SU-DHL-6 (cell line): Measurements from ENCODE around the gene ZNRF1.

Experiments used
- H2AFZ ChIP-seq: fragments of 200-600 bp; sonication (generic); 2 replicates; pipeline ENCODE4 v1.6.1; 2014; ENCODE audit warnings: low read depth, mild to moderate bottlenecking, moderate library complexity, mixed read lengths, antibody characterized with exemption, low read length; ENCODE audit not compliant: severe bottlenecking
- H3F3A ChIP-seq: fragments of 200-600 bp; shearing (Covaris generic); 2 replicates; pipeline ENCODE4 v1.6.0; 2016; ENCODE audit warnings: antibody characterized with exemption, mild to moderate bottlenecking; ENCODE audit not compliant: insufficient read depth
- H3K27ac ChIP-seq: fragments of 200-600 bp; sonication (generic); 2 replicates; pipeline ENCODE4 v1.5.1; 2016; ENCODE audit warnings: low read depth, mild to moderate bottlenecking, low read length, moderate library complexity, mixed read lengths
- H3K27me3 ChIP-seq: fragments of 200-600 bp; sonication (generic), shearing (Covaris generic); 2 replicates; pipeline ENCODE4 v1.6.0; 2014; ENCODE audit warnings: mild to moderate bottlenecking, low read length
- H3K36me3 ChIP-seq: fragments of 200-600 bp; sonication (generic); 2 replicates; pipeline ENCODE4 v1.6.1; 2014; ENCODE audit warnings: mild to moderate bottlenecking, low read length, mixed read lengths
- H3K4me2 ChIP-seq: fragments of 300-600, 200-600 bp; shearing (Covaris generic), sonication (generic); 2 replicates; pipeline ENCODE4 v1.6.0; 2014; ENCODE audit warnings: low read length, low read depth, mild to moderate bottlenecking; ENCODE audit not compliant: poor library complexity, severe bottlenecking
- H3K4me3 ChIP-seq: fragments of 200-600 bp; sonication (generic); 2 replicates; pipeline ENCODE4 v1.5.1; 2014; ENCODE audit warnings: antibody characterized with exemption, low read length, mild to moderate bottlenecking, mixed read lengths; ENCODE audit not compliant: insufficient read depth, poor library complexity, severe bottlenecking
- H3K79me2 ChIP-seq: fragments of 200-600 bp; sonication (generic); 2 replicates; pipeline ENCODE4 v1.6.1; 2014; ENCODE audit warnings: mild to moderate bottlenecking, low read length, moderate library complexity; ENCODE audit not compliant: insufficient read depth
- H3K9ac ChIP-seq: fragments of 200-600 bp; sonication (generic); 2 replicates; pipeline ENCODE4 v1.7.0; 2014; ENCODE audit warnings: mild to moderate bottlenecking, low read length
- H3K9me2 ChIP-seq: fragments of 200-600 bp; sonication (generic); replicated peaks from 2 replicates; pipeline ENCODE4 v1.6.1; 2014; ENCODE audit warnings: low read length; ENCODE audit not compliant: insufficient read depth
- H3K9me3 ChIP-seq: fragments of 200-600 bp; sonication (generic); 2 replicates; pipeline ENCODE4 v1.6.1; 2014; ENCODE audit warnings: low read length, mixed read lengths; ENCODE audit not compliant: insufficient read depth
- H4K20me1 ChIP-seq: fragments of 200-600 bp; sonication (generic); 2 replicates; pipeline ENCODE4 v1.6.1; 2014; ENCODE audit warnings: low read depth, mild to moderate bottlenecking, antibody characterized with exemption, low read length, moderate library complexity, mixed read lengths
- EZH2phosphoT487 ChIP-seq: fragments of 200-600 bp; sonication (generic), shearing (Covaris generic); conservative IDR thresholded peaks from 2 replicates; pipeline ENCODE4 v1.6.1; 2018; ENCODE audit warnings: mild to moderate bottlenecking, antibody characterized with exemption, low read length, moderate library complexity, mixed read lengths
- TF ChIP-seq, protein P1 (sequence below): fragments of 200-600 bp; sonication (generic); IDR thresholded peaks from one replicate; pipeline ENCODE4 v1.5.1; 2017; ENCODE audit warnings: antibody characterized with exemption, mild to moderate bottlenecking, low read length, moderate library complexity; ENCODE audit not compliant: insufficient read depth, poor library complexity, severe bottlenecking

Gene ZNRF1

DNA sequence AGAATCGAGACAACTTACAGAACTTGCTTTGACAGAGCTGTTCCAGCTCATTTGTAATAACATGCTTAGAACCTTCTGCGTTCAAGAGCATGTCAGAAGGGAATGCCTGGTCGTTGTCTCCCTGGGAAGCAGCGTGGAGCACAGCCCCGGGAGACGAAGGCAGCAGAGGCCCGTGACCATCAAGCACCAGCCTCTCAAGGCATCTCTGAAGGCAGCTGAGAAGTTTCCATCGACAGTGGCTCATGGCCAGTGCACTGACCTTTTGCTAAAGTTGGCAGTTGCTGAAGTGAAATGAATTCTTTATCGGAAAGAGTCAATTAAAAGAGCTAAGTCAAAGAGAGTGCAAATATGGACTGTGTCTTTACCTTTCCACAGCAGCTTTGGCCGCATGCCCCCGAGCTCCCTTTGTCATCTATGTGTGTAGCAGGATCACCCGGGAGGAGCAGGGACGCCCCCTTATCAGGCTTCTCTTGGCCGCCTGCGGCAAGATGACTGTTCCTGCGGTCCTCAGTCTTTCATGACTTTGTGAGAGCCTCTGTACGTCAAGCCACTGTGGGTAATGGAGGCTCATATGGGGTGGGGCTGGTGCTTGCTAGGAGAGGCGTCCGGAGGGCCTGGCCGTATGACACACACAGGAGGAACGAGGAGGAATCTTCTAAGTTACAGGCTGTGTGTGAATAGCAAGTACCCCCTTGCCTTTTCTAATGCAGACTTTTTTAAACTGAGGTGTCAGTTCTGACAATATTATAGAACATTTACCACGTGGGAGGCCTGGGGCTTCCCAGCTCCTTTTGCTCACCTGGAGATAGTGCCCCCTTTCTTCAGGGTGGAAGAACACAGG is 63.5 kb downstream of the ZNRF1 start:
- H3K27ac ChIP-seq: no peak overlapping the region
- no peaks in the 10 kb centered on the region for H4K20me1 ChIP-seq
- no peak overlapping the region for H3K9ac ChIP-seq
- no peaks in the 10 kb centered on the region for H3K79me2 ChIP-seq
- no peaks in the 10 kb centered on the region for H3K9me2 ChIP-seq
- no peaks in the 10 kb centered on the region for H3F3A ChIP-seq
- no peaks in the 10 kb centered on the region for H3K9me3 ChIP-seq
- H3K4me3 ChIP-seq: no peak overlapping the region
- TF ChIP-seq, protein P1, sequence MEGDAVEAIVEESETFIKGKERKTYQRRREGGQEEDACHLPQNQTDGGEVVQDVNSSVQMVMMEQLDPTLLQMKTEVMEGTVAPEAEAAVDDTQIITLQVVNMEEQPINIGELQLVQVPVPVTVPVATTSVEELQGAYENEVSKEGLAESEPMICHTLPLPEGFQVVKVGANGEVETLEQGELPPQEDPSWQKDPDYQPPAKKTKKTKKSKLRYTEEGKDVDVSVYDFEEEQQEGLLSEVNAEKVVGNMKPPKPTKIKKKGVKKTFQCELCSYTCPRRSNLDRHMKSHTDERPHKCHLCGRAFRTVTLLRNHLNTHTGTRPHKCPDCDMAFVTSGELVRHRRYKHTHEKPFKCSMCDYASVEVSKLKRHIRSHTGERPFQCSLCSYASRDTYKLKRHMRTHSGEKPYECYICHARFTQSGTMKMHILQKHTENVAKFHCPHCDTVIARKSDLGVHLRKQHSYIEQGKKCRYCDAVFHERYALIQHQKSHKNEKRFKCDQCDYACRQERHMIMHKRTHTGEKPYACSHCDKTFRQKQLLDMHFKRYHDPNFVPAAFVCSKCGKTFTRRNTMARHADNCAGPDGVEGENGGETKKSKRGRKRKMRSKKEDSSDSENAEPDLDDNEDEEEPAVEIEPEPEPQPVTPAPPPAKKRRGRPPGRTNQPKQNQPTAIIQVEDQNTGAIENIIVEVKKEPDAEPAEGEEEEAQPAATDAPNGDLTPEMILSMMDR: no peak
- no peak for TF ChIP-seq EZH2phosphoT487
- no peaks in the 10 kb centered on the region for H3K36me3 ChIP-seq
- no peak overlapping the region for H3K4me2 ChIP-seq
- no peaks in the 10 kb centered on the region for H3K27me3 ChIP-seq
- H2AFZ ChIP-seq: no peak overlapping the region

DNA sequence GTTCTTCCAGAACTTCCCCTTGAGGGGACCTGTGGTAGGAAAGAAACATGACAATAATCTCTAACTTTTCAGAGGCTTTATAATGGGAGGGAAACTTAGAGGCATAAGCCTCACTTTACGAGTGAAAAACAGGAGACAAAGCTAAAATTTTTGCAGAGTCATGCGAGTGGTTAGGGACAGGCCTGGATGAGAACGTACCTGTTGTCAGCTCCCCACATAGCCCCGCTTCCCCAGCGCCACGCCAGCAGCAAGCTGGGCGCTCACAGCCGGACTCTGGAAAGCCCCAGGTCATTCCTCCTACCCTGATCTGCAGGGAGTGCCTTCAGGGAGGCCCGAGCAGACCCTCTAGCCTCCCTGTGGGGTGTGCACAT is 64.1 kb downstream of the ZNRF1 start:
- no peak overlapping the region for H3K27ac ChIP-seq
- no peaks in the 10 kb centered on the region for H3K79me2 ChIP-seq
- no peaks in the 10 kb centered on the region for H4K20me1 ChIP-seq
- H3K4me2 ChIP-seq: no peak overlapping the region
- H3K4me3 ChIP-seq: no peak overlapping the region
- no peak overlapping the region for H3K9ac ChIP-seq
- H3F3A ChIP-seq: no peaks in the 10 kb centered on the region
- no peaks in the 10 kb centered on the region for H3K36me3 ChIP-seq
- no peaks in the 10 kb centered on the region for H3K27me3 ChIP-seq
- no peak overlapping the region for H2AFZ ChIP-seq
- no peaks in the 10 kb centered on the region for H3K9me2 ChIP-seq
- no peaks in the 10 kb centered on the region for H3K9me3 ChIP-seq
- TF ChIP-seq EZH2phosphoT487: no peak

DNA sequence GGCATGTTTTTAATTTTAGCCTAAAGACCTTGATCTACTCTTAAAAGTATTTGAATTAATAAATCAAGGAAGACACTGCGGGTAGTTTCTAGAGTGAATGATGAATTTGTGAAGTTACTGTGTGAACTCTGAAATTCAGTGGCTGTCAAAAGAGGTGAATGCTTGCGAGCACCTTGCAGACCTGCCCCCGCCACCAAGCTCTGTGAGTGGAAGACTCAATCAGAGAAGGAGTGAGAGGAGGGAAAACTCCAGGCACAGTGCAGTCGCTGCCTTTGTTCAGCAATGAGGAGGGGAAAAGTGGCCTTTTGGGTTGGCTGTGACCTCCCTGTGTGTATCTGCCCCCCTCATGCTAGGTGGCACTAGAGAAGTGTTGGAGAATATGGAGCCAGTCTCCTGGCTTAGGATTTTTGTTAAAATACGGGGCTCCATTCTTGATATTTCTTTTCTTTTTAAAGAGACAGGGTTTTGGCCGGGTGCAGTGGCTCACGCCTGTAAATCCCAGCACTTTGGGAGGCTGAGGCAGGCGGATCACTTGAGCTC is 64.8 kb downstream of the ZNRF1 start:
- no peaks in the 10 kb centered on the region for H3F3A ChIP-seq

More for the DNA sequence above, 64.8 kb downstream of the ZNRF1 start:
- no peaks in the 10 kb centered on the region for H3K27me3 ChIP-seq
- no peak for TF ChIP-seq EZH2phosphoT487
- TF ChIP-seq, protein P1: no peak
- no peaks in the 10 kb centered on the region for H3K79me2 ChIP-seq
- no peak overlapping the region for H3K27ac ChIP-seq
- no peak overlapping the region for H2AFZ ChIP-seq
- no peak overlapping the region for H3K4me2 ChIP-seq
- H3K9me2 ChIP-seq: no peaks in the 10 kb centered on the region
- no peaks in the 10 kb centered on the region for H3K36me3 ChIP-seq
- no peaks in the 10 kb centered on the region for H4K20me1 ChIP-seq
- H3K9me3 ChIP-seq: no peaks in the 10 kb centered on the region
- H3K9ac ChIP-seq: no peak overlapping the region
- no peak overlapping the region for H3K4me3 ChIP-seq
